ENCODE data around the gene VARS2.

GRCh38 chr6:30885999-30886896 lies 27.8 kb upstream of the VARS2 start:
- no peak for TF ChIP-seq CTCF (IDR thresholded peaks at IDR 0.05)
- no peak for TF ChIP-seq EZH2 (IDR thresholded peaks at IDR 0.05; ENCODE audit: borderline replicate concordance, insufficient read depth, low read depth, low read length, poor library complexity, severe bottlenecking)

All from B cell (primary cell).